Measurements from ENCODE around the gene CFAP300. TPM values are rescaled to one million over a fixed set of nuclear protein-coding genes. Genes with fewer than 3 reads are reported as not detected.

Gene CFAP300
- total RNA-seq = not detected

GRCh38 chr11:102047305-102047924 lies at the start of gene CFAP300:
Gene CFAP300, plus strand, starts transcription at chr11:102047437. Its CDS starts 34 bp downstream, at chr11:102047471.

GRCh38 chr11:102109896-102110760 lies 62.9 kb downstream of the CFAP300 start, which contains the start of gene YAP1:
Gene YAP1, plus strand, starts transcription at chr11:102110447. Its CDS starts 402 bp downstream, at chr11:102110849.

Other genes starting within 250 kb of the CFAP300 start
- under 1 TPM; 0.51 to 0.60 TPM for gene CEP126, start 132.4 kb upstream of the CFAP300 start, total RNA-seq
- gene ANGPTL5, start 130.9 kb upstream of the CFAP300 start, total RNA-seq = not detected
- gene YAP1, start 63.0 kb downstream of the CFAP300 start, total RNA-seq = under 1 TPM in 1 of 2 experiments, not detected in 1; 0.05 TPM